ELF-1 (cell line): ENCODE results near the gene IWS1.
"Not testable (repeated sequence)": the region's sequence is repeated elsewhere in the genome, so short reads cannot be mapped to it uniquely, and the experiment has no call there.

Experiments
- DNase-seq: peaks from one replicate; pipeline ENCODE4 v3.0.0-alpha.2; 2016; ENCODE audit warnings: low read depth, low spot score

IWS1 gene

DNA sequence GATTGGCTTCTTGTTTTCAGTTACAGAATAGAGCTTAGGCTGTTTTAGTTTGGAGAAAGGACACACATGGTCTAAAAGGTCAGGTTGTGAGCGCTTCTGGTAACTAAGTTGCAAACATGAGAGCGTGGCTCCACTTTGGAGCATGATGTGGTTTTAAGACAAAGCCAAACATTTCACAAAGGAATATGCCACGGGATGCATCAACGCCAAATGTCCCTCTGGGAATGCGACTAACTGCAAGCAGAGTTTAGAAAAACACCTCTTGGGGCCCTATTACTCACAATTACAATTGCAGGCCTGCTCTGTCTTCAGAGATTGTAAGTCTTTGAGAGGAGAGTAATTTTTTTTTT, 34.6 kb upstream of the IWS1 start:
- DNase-seq, result no peak

GRCh38 chr2:127560201-127560930, 34.1 kb upstream of the IWS1 start:
- DNase-seq, result no peak

DNA sequence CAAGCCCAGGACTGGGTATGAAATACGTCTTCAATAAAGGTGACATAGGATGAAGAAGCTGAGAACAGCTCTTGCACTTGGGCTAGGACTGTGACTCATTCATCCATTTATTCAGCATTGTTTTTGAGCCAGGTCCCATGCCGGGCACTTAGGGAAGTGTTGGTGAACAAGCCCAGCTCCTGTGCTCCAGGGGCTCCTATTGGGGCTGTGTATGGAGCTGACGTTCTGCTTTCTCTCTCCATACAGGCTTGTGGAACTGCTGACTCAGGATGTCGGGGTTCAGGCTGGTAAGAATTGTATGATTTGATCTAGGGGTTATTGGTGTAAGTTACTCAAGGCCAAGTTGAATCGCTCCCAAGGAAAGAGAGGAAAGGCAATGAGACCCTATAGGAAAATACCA, 33.2 kb upstream of the IWS1 start:
- no peak for DNase-seq

GRCh38 chr2:127558911-127559310, 32.6 kb upstream of the IWS1 start:
- no peak for DNase-seq

- DNase-seq, result no peak
Observed at GRCh38 chr2:127552846-127553245, 26.6 kb upstream of the IWS1 start.

GRCh38 chr2:127552336-127552735, 26.0 kb upstream of the IWS1 start:
- no peak for DNase-seq

- DNase-seq, result no peak
Observed at GRCh38 chr2:127551221-127551930, 25.1 kb upstream of the IWS1 start.

DNA sequence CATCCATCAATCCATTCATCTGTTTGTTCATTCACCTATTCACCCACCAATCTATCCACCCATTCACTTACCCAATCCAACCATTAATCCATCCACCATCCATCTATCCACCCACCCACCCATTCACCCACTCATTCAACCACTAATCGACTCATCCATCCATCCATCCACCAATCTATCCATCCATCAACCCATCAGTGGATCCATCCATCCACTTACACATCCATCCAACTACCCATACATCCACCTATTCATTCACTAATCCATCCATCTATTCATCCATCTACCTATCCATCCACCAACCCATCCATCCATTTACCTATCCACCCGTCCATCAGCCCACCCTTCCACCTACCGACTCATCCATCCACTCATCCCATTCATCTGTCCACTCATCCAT, 20.5 kb upstream of the IWS1 start:
- no peak for DNase-seq

- DNase-seq, result no peak
Observed at GRCh38 chr2:127545796-127546195, 19.5 kb upstream of the IWS1 start.

DNA sequence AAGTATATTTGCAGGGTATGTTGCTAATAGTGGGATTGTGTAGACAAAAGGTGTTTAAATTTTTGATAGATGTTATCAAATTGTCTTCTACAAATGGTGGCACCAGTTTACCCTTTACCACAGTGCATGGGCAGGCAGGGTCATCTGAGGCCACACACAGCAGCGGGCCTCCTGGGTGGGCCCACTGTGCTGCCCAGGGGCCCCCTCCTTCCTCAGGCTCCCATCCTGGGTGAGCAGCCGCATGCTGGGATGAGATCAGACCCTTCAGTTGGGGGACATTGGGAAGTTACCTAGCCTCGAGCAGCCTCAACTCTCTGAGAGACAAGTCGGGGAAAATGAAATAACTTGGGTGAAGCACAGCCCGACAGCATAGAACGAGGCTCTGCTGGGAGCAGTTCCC, 18.9 kb upstream of the IWS1 start:
- no peak for DNase-seq

- peak; percentile 38 for DNase-seq
Observed at GRCh38 chr2:127543013-127543501, 16.8 kb upstream of the IWS1 start.

GRCh38 chr2:127542231-127542630, 15.9 kb upstream of the IWS1 start:
- no peak for DNase-seq

DNA sequence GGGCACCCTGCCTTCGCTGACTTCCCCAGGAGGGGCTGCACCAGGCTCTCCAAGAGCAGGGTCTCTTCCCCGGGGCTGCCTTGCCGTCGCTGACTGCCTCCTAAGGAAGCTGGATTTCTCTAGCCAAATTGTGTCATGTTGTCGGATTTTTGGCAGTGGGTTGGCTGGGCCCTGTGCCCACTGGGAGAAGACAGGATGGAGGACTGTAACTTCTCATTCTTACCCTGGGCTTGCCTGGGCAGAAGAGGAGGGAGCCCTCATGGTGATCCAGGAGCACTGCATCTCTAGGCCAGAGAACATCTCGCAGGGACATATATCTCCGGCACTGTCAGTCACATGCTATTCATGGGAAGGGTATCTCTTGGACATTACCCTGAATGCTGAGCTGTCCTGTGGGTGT, 15.5 kb upstream of the IWS1 start:
- no peak for DNase-seq

DNA sequence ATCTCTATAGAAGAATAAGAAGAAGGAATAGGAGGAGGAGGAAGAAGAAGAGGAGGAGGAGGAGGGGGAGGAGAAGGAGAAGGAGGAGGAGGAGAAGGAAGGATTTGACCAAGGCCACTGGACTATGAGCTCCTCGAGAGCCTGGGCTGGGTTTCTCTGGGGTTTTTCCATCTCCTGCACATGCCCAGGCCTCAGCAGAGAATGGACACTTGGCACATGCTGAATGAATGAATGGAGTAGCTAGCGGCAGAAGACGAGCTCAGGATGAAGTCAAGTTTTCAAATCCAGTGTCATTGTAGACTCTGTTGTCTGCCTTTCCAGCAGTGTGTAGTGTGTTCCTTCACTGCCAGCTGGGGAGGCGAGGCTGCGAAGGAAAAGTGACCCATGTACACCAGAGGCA, 11.4 kb upstream of the IWS1 start:
- no peak for DNase-seq

DNA sequence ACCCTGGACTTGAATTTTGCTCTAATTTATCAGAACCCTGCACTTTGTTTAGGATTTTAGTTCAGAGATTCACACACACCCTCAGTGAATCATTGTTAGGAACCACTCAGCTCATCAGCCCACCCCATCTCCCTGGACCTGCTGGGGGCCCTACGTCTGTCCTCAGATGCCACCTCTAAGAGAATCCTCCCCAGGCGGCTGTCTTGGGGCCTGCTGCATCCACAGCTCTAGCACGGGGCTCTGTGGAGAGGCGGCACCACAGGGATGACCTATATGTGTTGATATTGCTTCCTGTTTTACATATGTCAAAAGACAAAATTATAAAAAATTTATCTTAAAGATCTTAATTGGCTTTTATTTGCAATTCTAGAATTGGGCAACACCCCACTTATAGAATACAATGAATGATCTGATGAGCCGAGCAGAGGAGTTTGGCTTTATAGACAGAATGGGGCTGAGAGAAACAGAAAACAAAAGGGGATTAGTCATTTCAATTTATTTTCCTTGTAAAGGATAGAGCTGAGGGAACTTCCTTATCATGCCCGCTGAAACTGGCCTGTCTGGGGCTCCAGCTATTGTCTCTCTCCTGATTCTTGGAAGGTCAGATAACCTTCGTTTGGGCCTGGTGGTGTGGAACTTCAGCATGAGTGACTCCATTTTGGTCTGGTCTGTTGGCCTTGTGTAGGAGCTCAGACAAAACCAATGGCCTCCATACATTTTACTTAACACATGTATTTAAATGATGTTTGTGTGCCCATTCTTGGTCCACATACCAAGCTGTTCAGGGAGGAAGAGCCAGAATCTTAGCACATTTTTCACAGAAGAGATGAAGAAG, 10.6 kb upstream of the IWS1 start:
- no peak for DNase-seq

- no peak for DNase-seq
Observed at GRCh38 chr2:127535918-127536317, 9.6 kb upstream of the IWS1 start.

DNA sequence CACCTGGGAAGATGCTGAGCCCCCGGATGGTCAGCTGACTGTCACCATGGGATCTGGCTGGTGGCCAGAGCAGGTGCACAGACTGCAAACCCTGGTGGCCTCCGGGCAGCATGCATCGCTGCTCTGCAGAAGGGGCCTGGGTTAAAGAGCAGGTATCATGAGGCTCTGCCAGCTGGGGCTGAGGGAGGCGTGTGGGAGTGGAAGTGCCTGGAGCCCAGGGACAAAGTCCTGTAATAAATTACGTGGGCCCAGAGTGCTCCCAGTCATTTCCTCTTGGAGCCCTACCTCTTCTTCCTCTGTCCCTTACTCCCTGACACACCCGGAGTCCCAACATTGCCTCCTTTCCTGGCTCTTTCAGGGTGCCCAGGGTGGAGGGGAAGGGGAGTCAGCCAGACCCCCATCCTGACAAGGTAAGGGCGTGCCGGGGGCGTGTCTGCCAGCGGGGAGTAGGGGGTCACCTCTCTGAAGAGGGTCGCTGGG, 9.2 kb upstream of the IWS1 start, which contains the start of gene MYO7B:
Gene MYO7B, plus strand, starts transcription at position 262 of the 480 bp plus-strand sequence. CDS start 24,040 bp downstream, outside the sequence.
- no peak for DNase-seq

DNA sequence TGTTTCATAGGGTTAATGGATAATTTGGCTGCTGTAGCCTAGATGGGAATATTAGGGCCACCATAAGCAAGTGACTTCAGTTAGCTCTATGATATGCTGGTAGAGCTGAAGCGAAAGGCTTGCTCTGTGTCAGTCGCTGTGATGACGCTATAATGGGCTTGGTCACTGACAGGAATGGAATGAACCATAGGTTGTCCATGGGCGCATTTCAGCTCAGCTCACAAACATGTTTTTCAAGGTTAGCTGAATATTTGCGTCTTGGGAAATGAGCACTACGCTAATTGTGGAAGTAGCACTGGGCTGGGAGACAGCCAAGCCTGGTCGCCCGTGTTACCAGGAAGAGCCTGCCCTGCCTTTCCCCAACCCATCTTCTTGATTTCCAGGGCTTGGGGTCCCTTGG, 6.0 kb upstream of the IWS1 start:
- DNase-seq, result no peak

DNA sequence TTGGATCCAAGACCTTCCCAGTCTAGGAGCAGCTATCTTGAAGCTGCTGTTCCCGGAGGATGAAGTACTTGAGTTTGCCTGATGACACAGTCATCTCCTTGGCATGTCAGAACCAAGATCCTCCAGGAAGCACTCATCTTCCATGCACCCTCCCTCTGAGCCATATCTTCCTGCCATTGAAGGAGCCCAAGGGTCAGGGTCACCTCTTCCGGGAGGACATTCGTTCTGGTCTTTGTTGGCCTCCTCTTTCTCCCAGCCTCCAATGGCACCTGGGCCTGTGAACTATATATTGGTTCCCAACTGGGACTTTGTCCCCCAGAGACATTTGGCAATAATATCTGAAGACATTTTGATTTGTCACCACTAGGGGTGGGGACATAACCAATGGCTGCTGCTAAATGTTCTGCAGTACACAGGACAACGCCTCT, 4.9 kb upstream of the IWS1 start:
- no peak for DNase-seq

- DNase-seq, result no peak
Observed at GRCh38 chr2:127530245-127531140, 4.2 kb upstream of the IWS1 start.

DNA sequence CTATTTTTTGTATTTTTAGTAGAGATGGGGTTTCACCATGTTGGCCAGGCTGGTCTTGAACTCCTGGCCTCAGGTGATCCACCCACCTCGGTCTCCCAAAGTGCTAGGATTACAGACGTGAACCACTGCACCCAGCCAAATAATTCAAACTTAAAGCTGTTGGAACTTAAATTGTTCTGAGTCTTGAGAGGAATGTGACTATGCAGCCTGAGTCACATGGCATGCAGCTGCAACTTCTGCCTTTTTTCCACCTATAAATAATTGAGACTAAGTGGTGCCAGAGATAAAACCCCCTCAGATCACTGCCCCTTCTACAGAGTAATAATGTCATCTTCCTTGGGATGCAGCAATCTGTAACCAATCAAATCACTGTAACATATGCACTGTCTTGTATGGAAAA, 3.1 kb upstream of the IWS1 start:
- not testable (repeated sequence) for DNase-seq
